PC-3 (cell line): ENCODE results near the gene SLC39A11. TPM values are rescaled to one million over a fixed set of nuclear protein-coding genes. Genes with fewer than 3 reads are reported as not detected.
A peak's percentile ranks its signal among the peaks of the same experiment; 100 is the strongest.

Source experiments
- ATAC-seq: fragments of 200-7000 bp; cut with Tn5 transposase; 2 replicates; pipeline ENCODE4 v1.9.1; 2020; ENCODE audit warnings: mild to moderate bottlenecking, moderate library complexity
- BruUV-seq: library from RNA; stranded (reverse); fragments of 400-500 nt; replicated peaks from 2 replicates; lab custom pipeline; 2021; lab: Mats Ljungman, UMichigan
- CTCF ChIA-PET: fragments of 300-600 bp; sonication (Branson Sonifier 250); formaldehyde crosslinking; loops from one replicate; lab custom pipeline; 2022; ENCODE audit warnings: antibody characterized with exemption; lab: Charles Lee
- POLR2A ChIA-PET: fragments of 300-600 bp; sonication (Branson Sonifier 250); formaldehyde crosslinking; loops from one replicate; lab custom pipeline; 2022; ENCODE audit warnings: antibody characterized with exemption; ENCODE audit not compliant: unreplicated experiment; lab: Charles Lee
- DNase-seq: peaks from one replicate; pipeline ENCODE4 v3.0.0-alpha.2; 2015
- H2AFZ ChIP-seq: fragments of 300-600 bp; sonication (generic); 2 replicates; pipeline ENCODE4 v1.6.0; 2016; ENCODE audit warnings: antibody characterized with exemption, low read length
- H3F3A ChIP-seq: fragments of 300-600 bp; sonication (generic); one replicate; pipeline ENCODE4 v1.6.0; 2017; ENCODE audit warnings: antibody characterized with exemption, low read length, control low read depth, mild to moderate bottlenecking; ENCODE audit not compliant: unreplicated experiment
- H3K27ac ChIP-seq: fragments of 300-600 bp; sonication (generic); 2 replicates; pipeline ENCODE4 v1.5.1; 2016; ENCODE audit warnings: mild to moderate bottlenecking, low read length
- H3K27me3 ChIP-seq: fragments of 300-600 bp; sonication (generic); 2 replicates; pipeline ENCODE4 v1.6.1; 2016; ENCODE audit warnings: low read length, mixed read lengths
- H3K36me3 ChIP-seq: fragments of 300-600 bp; sonication (generic); 2 replicates; pipeline ENCODE4 v1.6.1; 2016; ENCODE audit warnings: low read depth, mixed run types, low read length, mixed read lengths
- H3K4me1 ChIP-seq: fragments of 300-600 bp; sonication (generic); 2 replicates; pipeline ENCODE4 v1.5.1; 2016; ENCODE audit warnings: low read length; ENCODE audit not compliant: insufficient read depth
- H3K4me2 ChIP-seq: fragments of 300-600 bp; sonication (generic); 2 replicates; pipeline ENCODE4 v1.6.0; 2016; ENCODE audit warnings: low read length
- H3K4me3 ChIP-seq: fragments of 300-600 bp; sonication (generic); 2 replicates; pipeline ENCODE4 v1.5.1; 2016; ENCODE audit warnings: mild to moderate bottlenecking, low read length, mixed read lengths
- H3K79me2 ChIP-seq: fragments of 300-600 bp; sonication (generic); 2 replicates; pipeline ENCODE4 v1.6.1; 2017; ENCODE audit warnings: low read length, mixed read lengths
- H3K9ac ChIP-seq: fragments of 300-600 bp; sonication (generic); 2 replicates; pipeline ENCODE4 v1.6.0; 2016; ENCODE audit warnings: mild to moderate bottlenecking, low read length
- H3K9me2 ChIP-seq: fragments of 300-600 bp; sonication (generic); replicated peaks from 2 replicates; pipeline ENCODE4 v1.6.1; 2016; ENCODE audit warnings: mixed run types, low read length, mixed read lengths
- H3K9me3 ChIP-seq: fragments of 300-600 bp; sonication (generic); 2 replicates; pipeline ENCODE4 v1.6.1; 2016; ENCODE audit warnings: low read length, mixed read lengths
- H4K20me1 ChIP-seq: fragments of 300-600 bp; sonication (generic); 2 replicates; pipeline ENCODE4 v1.6.1; 2016; ENCODE audit warnings: low read length, mixed read lengths
- EZH2 ChIP-seq: fragments of 300-600 bp; sonication (generic); IDR thresholded peaks from one replicate; pipeline ENCODE4 v1.6.1; 2017; ENCODE audit warnings: antibody characterized with exemption, mild to moderate bottlenecking, low read length; ENCODE audit not compliant: unreplicated experiment
- EZH2phosphoT487 ChIP-seq: fragments of 300-600 bp; sonication (generic); IDR thresholded peaks from 2 replicates; pipeline ENCODE4 v1.6.1; 2018; ENCODE audit warnings: mild to moderate bottlenecking, antibody characterized with exemption, low read length, borderline replicate concordance
- intact Hi-C: fragments of 100-400 bp; cut with micrococcal nuclease; formaldehyde crosslinking; loops from 2 replicates; pipeline ENCODE4 v1.9.0; 2023
- total RNA-seq: library from RNA; depleted of rRNA; stranded (reverse); fragments of >200 nt; gene quantifications from 2 replicates; pipeline ENCODE4 v1.2.3, GENCODE V29; 2014
- TF ChIP-seq, protein P1 (sequence below): fragments of 300-600 bp; sonication (generic); conservative IDR thresholded peaks from 2 replicates; pipeline ENCODE4 v1.5.1; 2017; ENCODE audit warnings: antibody characterized with exemption, low read depth, mild to moderate bottlenecking, low read length

SLC39A11 gene
- total RNA-seq, 1 experiment from 2014 or later, result 37.7 TPM

DNA sequence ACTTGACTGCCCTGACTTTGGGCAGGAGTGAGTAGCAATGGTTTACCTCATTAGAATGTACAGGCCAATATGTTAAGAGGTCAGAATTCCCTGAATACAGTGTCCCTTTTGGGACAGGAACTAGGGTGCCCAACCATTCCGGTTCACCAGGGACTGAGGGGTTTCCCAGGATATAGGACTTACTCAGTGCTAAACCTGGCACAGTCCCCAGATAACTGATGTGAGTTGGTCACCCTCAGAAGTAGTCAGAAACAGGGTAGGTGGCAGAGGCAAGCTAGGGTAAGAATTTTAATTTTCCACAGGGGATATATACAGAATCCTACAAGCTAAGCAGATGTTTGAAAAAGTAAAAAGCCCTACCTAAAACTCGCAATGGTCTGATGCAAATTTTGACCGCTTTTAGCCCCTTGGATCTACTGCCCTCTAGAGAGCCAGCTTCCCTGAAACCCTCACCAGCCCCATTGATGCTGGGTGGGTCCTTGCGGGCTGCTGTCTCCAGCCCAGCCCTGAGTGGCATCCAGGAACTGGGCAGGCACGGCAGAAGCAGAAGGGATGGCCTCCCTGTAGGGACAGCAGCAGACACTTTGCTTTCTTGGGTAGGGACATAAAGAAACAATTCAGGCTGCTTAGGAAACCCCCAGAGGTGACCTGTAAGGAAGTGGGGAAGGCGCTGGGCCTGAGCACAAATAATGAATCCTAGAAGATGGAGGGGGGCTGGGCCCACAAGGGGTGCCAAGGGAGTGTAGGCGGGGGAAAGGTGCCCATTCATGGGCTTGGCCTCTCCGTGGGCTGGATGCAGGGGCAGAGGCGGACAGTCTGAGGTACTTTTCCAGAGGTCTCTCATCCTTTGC, 434.8 kb downstream of the SLC39A11 start:
- Histone ChIP-seq H3K4me2 (peak overlapping the region; percentile 12; the same call in 1 of the 2 replicates), H3K9me3 (no peaks in the 10 kb centered on the region), H2AFZ (no peak overlapping the region), H3K79me2 (no peaks in the 10 kb centered on the region), H3K4me3 (no peak overlapping the region), H3K9ac (peak overlapping the region; percentile 34), H3K27ac (peak overlapping the region; percentile 76), H3K27me3 (no peaks in the 10 kb centered on the region), H3K9me2 (no peaks in the 10 kb centered on the region), H4K20me1 (no peaks in the 10 kb centered on the region), H3F3A (no peaks in the 10 kb centered on the region), H3K36me3 (no peaks in the 10 kb centered on the region), H3K4me1 (peaks cover 44% of the 10 kb centered on the region)
- ATAC-seq, result peak; percentile 46
- DNase-seq, result peak; percentile 84
- intact Hi-C loops, result loop anchor here (1.0 to 2.0 kb wide), 2 partner anchors 69 to 97 kb away; no protein-coding TSS in a partner anchor
- BruUV-seq, result no TSS peak
- TF ChIP-seq, protein P1, sequence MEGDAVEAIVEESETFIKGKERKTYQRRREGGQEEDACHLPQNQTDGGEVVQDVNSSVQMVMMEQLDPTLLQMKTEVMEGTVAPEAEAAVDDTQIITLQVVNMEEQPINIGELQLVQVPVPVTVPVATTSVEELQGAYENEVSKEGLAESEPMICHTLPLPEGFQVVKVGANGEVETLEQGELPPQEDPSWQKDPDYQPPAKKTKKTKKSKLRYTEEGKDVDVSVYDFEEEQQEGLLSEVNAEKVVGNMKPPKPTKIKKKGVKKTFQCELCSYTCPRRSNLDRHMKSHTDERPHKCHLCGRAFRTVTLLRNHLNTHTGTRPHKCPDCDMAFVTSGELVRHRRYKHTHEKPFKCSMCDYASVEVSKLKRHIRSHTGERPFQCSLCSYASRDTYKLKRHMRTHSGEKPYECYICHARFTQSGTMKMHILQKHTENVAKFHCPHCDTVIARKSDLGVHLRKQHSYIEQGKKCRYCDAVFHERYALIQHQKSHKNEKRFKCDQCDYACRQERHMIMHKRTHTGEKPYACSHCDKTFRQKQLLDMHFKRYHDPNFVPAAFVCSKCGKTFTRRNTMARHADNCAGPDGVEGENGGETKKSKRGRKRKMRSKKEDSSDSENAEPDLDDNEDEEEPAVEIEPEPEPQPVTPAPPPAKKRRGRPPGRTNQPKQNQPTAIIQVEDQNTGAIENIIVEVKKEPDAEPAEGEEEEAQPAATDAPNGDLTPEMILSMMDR, result peak; percentile 47; the same call in 1 of the 2 replicates
- TF ChIP-seq EZH2 (no peak), EZH2phosphoT487 (no peak)
- CTCF ChIA-PET, result interaction anchor here (0.6 to 0.9 kb wide), 2 partner anchors 71 to 97 kb away, joined by 3 to 4 read pairs; no protein-coding TSS in a partner anchor
- POLR2A ChIA-PET, result interaction anchor here (0.5 kb wide), 1 partner anchor 574 kb away, joined by 6 read pairs; no protein-coding TSS in a partner anchor

DNA sequence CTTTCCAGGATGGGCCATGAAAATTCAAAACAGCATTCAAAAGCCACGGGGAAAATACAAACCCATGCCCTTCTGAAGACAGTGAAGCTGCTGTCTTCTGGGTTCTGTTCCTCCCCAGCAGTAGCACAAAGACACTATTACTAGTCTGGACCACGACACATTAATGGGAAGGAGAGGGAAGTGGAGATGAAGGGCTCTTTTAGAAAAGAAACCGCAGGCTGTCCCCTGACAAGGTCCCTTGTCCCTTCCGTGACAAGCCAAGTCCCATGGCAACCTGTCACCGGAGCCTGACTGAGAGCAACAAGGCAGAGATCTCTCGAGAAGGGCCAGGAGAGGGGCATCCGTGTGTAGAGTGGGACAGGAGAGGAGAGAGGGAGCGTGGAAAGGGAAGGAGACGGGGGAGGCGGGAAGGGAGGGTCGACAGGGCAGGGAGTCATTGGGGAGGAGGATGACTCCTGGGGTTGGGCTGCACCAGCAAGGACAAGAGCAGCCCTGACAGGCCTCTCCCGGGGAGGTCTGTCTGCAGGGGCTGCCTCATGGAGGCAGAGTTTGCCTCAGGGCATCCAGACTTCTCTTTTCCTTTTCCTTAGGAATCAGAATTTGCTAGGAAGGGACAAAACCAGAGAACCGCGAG, 436.2 kb downstream of the SLC39A11 start:
- H3K27me3 ChIP-seq, result no peaks in the 10 kb centered on the region
- H3K4me2 ChIP-seq, result no peak overlapping the region
- no peaks in the 10 kb centered on the region for H3K9me2 ChIP-seq
- DNase-seq, result no peak
- no peaks in the 10 kb centered on the region for H3F3A ChIP-seq
- ATAC-seq, result no peak
- H3K79me2 ChIP-seq, result no peaks in the 10 kb centered on the region
- ChIA-PET POLR2A (no interaction called here), CTCF (no interaction called here)
- no peak overlapping the region for H3K27ac ChIP-seq
- BruUV-seq, result no TSS peak
- H2AFZ ChIP-seq, result no peak overlapping the region
- no peaks in the 10 kb centered on the region for H4K20me1 ChIP-seq
- no peaks in the 10 kb centered on the region for H3K36me3 ChIP-seq
- H3K4me3 ChIP-seq, result no peak overlapping the region
- no peaks in the 10 kb centered on the region for H3K9me3 ChIP-seq
- no peak for TF ChIP-seq EZH2phosphoT487
- no peak for TF ChIP-seq EZH2
- TF ChIP-seq, protein P1, result no peak
- H3K9ac ChIP-seq, result no peak overlapping the region
- intact Hi-C loops, result loop anchor here (2.0 kb wide), 1 partner anchor 67 kb away; no protein-coding TSS in a partner anchor
- H3K4me1 ChIP-seq, result peaks cover 30% of the 10 kb centered on the region
